Karpas-422 (cell line): ENCODE results near the gene IKZF1. TPM values are rescaled to one million over a fixed set of nuclear protein-coding genes. Genes with fewer than 3 reads are reported as not detected.

ENCODE experiments used
- DNase-seq: peaks from one replicate; pipeline ENCODE4 v3.0.0-alpha.2; 2015
- H2AFZ ChIP-seq: fragments of 200-600 bp; sonication (generic); 2 replicates; pipeline ENCODE4 v1.6.1; 2014; ENCODE audit warnings: antibody characterized with exemption, low read length, mixed read lengths
- H3K27ac ChIP-seq: fragments of 200-600 bp; sonication (generic); 2 replicates; pipeline ENCODE4 v1.5.1; 2014; ENCODE audit warnings: mild to moderate bottlenecking, low read length, moderate library complexity
- H3K27me3 ChIP-seq: fragments of 200-600 bp; sonication (generic); 2 replicates; pipeline ENCODE4 v1.6.1; 2014; ENCODE audit warnings: low read length, mixed read lengths
- H3K36me3 ChIP-seq: fragments of 200-600 bp; sonication (generic); 2 replicates; pipeline ENCODE4 v1.6.1; 2014; ENCODE audit warnings: low read length, mixed read lengths; ENCODE audit not compliant: insufficient read depth
- H3K4me1 ChIP-seq: fragments of 200-600 bp; sonication (generic); 2 replicates; pipeline ENCODE4 v1.6.1; 2014; ENCODE audit warnings: mild to moderate bottlenecking, low read length, mixed read lengths
- H3K4me2 ChIP-seq: fragments of 200-600 bp; sonication (generic); 2 replicates; pipeline ENCODE4 v1.6.1; 2014; ENCODE audit warnings: low read length, low read depth, mild to moderate bottlenecking; ENCODE audit not compliant: poor library complexity, severe bottlenecking
- H3K4me3 ChIP-seq: fragments of 200-600 bp; sonication (generic); 2 replicates; pipeline ENCODE4 v1.5.1; 2014; ENCODE audit warnings: mild to moderate bottlenecking, antibody characterized with exemption, low read length, mixed read lengths
- H3K79me2 ChIP-seq: fragments of 200-600 bp; sonication (generic); 2 replicates; pipeline ENCODE4 v1.6.1; 2014; ENCODE audit warnings: mild to moderate bottlenecking, low read length, mixed read lengths
- H3K9ac ChIP-seq: fragments of 200-600 bp; sonication (generic); 2 replicates; pipeline ENCODE4 v1.6.0; 2014; ENCODE audit warnings: low read length
- H3K9me2 ChIP-seq: fragments of 200-600 bp; sonication (generic), shearing (Covaris generic); replicated peaks from 2 replicates; pipeline ENCODE4 v1.6.0; 2014; ENCODE audit warnings: mild to moderate bottlenecking, low read length, moderate library complexity; ENCODE audit not compliant: insufficient read depth
- H3K9me3 ChIP-seq: fragments of 300-700, 200-600 bp; sonication (generic); 2 replicates; pipeline ENCODE4 v1.6.1; 2014; ENCODE audit warnings: low read length, mixed read lengths
- H4K20me1 ChIP-seq: fragments of 200-600 bp; sonication (generic); 2 replicates; pipeline ENCODE4 v1.6.1; 2014; ENCODE audit warnings: mild to moderate bottlenecking, antibody characterized with exemption, low read length, low read depth; ENCODE audit not compliant: insufficient read depth
- total RNA-seq: library from RNA; depleted of rRNA; stranded (reverse); fragments of >200 nt; shearing (Covaris generic); gene quantifications from 2 replicates; pipeline ENCODE4 v1.2.3, GENCODE V29; 2014; ENCODE audit warnings: low replicate concordance

Gene IKZF1
- total RNA-seq, 1 experiment from 2014 or later, result 117 TPM

GRCh38 chr7:50347693-50348092, 43.2 kb downstream of the IKZF1 start:
- Histone ChIP-seq H3K4me2 (no peak overlapping the region), H3K27ac (no peak overlapping the region), H3K27me3 (no peaks in the 10 kb centered on the region), H3K4me1 (peaks cover 72% of the 10 kb centered on the region), H2AFZ (no peak overlapping the region), H3K9me3 (no peaks in the 10 kb centered on the region), H3K9me2 (no peaks in the 10 kb centered on the region), H4K20me1 (no peaks in the 10 kb centered on the region), H3K9ac (no peak overlapping the region), H3K79me2 (peaks cover 97% of the 10 kb centered on the region), H3K4me3 (no peak overlapping the region), H3K36me3 (peaks cover 49% of the 10 kb centered on the region)
- no peak for DNase-seq

GRCh38 chr7:50348469-50349162, 44.1 kb downstream of the IKZF1 start:
- Histone ChIP-seq H2AFZ (no peak overlapping the region), H3K4me1 (peaks cover 72% of the 10 kb centered on the region), H3K27ac (no peak overlapping the region), H3K27me3 (no peaks in the 10 kb centered on the region), H3K9me2 (no peaks in the 10 kb centered on the region), H3K4me2 (no peak overlapping the region), H3K9me3 (no peaks in the 10 kb centered on the region), H3K9ac (no peak overlapping the region), H4K20me1 (no peaks in the 10 kb centered on the region), H3K4me3 (no peak overlapping the region), H3K36me3 (peaks cover 44% of the 10 kb centered on the region), H3K79me2 (peaks cover 99% of the 10 kb centered on the region)
- no peak for DNase-seq

GRCh38 chr7:50349399-50349798, 44.9 kb downstream of the IKZF1 start:
- Histone ChIP-seq H2AFZ (no peak overlapping the region), H3K4me1 (peaks cover 67% of the 10 kb centered on the region), H3K4me2 (no peak overlapping the region), H3K27me3 (no peaks in the 10 kb centered on the region), H3K4me3 (no peak overlapping the region), H3K9me3 (no peaks in the 10 kb centered on the region), H3K9ac (no peak overlapping the region), H3K79me2 (peaks cover 98% of the 10 kb centered on the region), H4K20me1 (no peaks in the 10 kb centered on the region), H3K36me3 (peaks cover 37% of the 10 kb centered on the region), H3K27ac (no peak overlapping the region), H3K9me2 (no peaks in the 10 kb centered on the region)
- no peak for DNase-seq

GRCh38 chr7:50349963-50350944, 45.7 kb downstream of the IKZF1 start:
- Histone ChIP-seq H3K4me3 (no peak overlapping the region), H3K4me2 (peak overlapping the region; percentile 14)

GRCh38 chr7:50351267-50351666, 46.8 kb downstream of the IKZF1 start:
- H3K9me3 ChIP-seq, result no peaks in the 10 kb centered on the region
- H3K4me2 ChIP-seq, result peak overlapping the region; percentile 14
- peak overlapping the region; percentile 30 for H3K27ac ChIP-seq
- no peak overlapping the region for H3K4me3 ChIP-seq
- peaks cover 43% of the 10 kb centered on the region for H3K36me3 ChIP-seq
- peaks cover 60% of the 10 kb centered on the region for H3K4me1 ChIP-seq
- H3K79me2 ChIP-seq, result peaks cover 97% of the 10 kb centered on the region
- no peak overlapping the region for H2AFZ ChIP-seq
- H3K9me2 ChIP-seq, result no peaks in the 10 kb centered on the region
- DNase-seq, result no peak
- H4K20me1 ChIP-seq, result no peaks in the 10 kb centered on the region
- no peaks in the 10 kb centered on the region for H3K27me3 ChIP-seq
- H3K9ac ChIP-seq, result no peak overlapping the region

More at GRCh38 chr7:50349963-50350944, 45.7 kb downstream of the IKZF1 start:
- Histone ChIP-seq H3K27ac (peak overlapping the region; percentile 30; the same call in 1 of the 2 replicates), H3K79me2 (peaks cover 99% of the 10 kb centered on the region), H2AFZ (no peak overlapping the region), H3K9me3 (no peaks in the 10 kb centered on the region), H3K9me2 (no peaks in the 10 kb centered on the region), H3K4me1 (peaks cover 66% of the 10 kb centered on the region), H3K36me3 (peaks cover 39% of the 10 kb centered on the region), H3K9ac (no peak overlapping the region), H3K27me3 (no peaks in the 10 kb centered on the region), H4K20me1 (no peaks in the 10 kb centered on the region)
- no peak for DNase-seq

- Histone ChIP-seq H3K4me1 (peaks cover 51% of the 10 kb centered on the region), H3K4me3 (no peak overlapping the region), H4K20me1 (no peaks in the 10 kb centered on the region), H3K79me2 (peaks cover 96% of the 10 kb centered on the region), H3K4me2 (no peak overlapping the region), H3K9me2 (no peaks in the 10 kb centered on the region), H3K36me3 (peaks cover 38% of the 10 kb centered on the region; the same call in 1 of the 2 replicates), H3K27me3 (no peaks in the 10 kb centered on the region), H3K27ac (peak overlapping the region; percentile 30; the same call in 1 of the 2 replicates), H2AFZ (no peak overlapping the region), H3K9me3 (no peaks in the 10 kb centered on the region), H3K9ac (no peak overlapping the region)
- no peak for DNase-seq
These were observed 47.8 kb downstream of the IKZF1 start for GRCh38 chr7:50352282-50352681.

- H3K9ac ChIP-seq, result no peak overlapping the region
- H3K79me2 ChIP-seq, result peaks cover 96% of the 10 kb centered on the region
- H3K4me1 ChIP-seq, result peaks cover 46% of the 10 kb centered on the region
- no peaks in the 10 kb centered on the region for H3K27me3 ChIP-seq
- H2AFZ ChIP-seq, result no peak overlapping the region
- H3K4me2 ChIP-seq, result no peak overlapping the region
- H3K36me3 ChIP-seq, result peaks cover 35% of the 10 kb centered on the region; the same call in 1 of the 2 replicates
- no peak overlapping the region for H3K27ac ChIP-seq
- no peak overlapping the region for H3K4me3 ChIP-seq
- H3K9me3 ChIP-seq, result no peaks in the 10 kb centered on the region
- no peak for DNase-seq
- H4K20me1 ChIP-seq, result no peaks in the 10 kb centered on the region
- H3K9me2 ChIP-seq, result no peaks in the 10 kb centered on the region
These were observed 48.2 kb downstream of the IKZF1 start for GRCh38 chr7:50352751-50353150.

GRCh38 chr7:50353201-50353600, 48.7 kb downstream of the IKZF1 start:
- no peaks in the 10 kb centered on the region for H3K9me3 ChIP-seq
- peaks cover 42% of the 10 kb centered on the region for H3K4me1 ChIP-seq
- no peak overlapping the region for H3K27ac ChIP-seq
- H3K79me2 ChIP-seq, result peaks cover 96% of the 10 kb centered on the region
- no peak overlapping the region for H3K4me3 ChIP-seq
- no peaks in the 10 kb centered on the region for H3K9me2 ChIP-seq
- no peak overlapping the region for H2AFZ ChIP-seq
- no peak overlapping the region for H3K4me2 ChIP-seq
- DNase-seq, result no peak
- H3K27me3 ChIP-seq, result no peaks in the 10 kb centered on the region
- no peaks in the 10 kb centered on the region for H4K20me1 ChIP-seq
- no peak overlapping the region for H3K9ac ChIP-seq
- H3K36me3 ChIP-seq, result peaks cover 39% of the 10 kb centered on the region; the same call in 1 of the 2 replicates
